Measurements from ENCODE around the gene CCDC186. TPM values are rescaled to one million over a fixed set of nuclear protein-coding genes. Genes with fewer than 3 reads are reported as not detected.

Gene CCDC186
- polyA plus RNA-seq, 3 donors = 4.0 to 7.7 (median 4.3) TPM

DNA sequence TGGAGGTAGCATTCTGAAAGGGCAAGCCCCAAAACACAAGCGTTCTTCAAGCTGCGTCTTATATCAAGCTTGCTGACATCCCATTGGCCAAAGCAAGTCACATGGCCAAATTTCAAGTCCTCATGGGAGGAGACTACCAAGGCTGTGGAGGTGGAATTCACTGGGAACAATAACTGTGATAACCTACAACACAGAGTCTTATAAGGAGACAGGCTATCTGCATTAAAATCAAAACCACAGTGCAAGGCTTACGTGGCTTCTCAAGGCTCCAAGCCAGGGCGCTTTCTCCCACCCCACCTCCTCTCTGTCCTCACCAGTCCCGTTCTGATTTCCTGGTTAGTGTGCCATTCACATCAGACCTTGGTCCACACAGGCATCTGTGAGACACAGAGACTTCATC is 91.0 kb downstream of the CCDC186 start:
- no peak overlapping the region for H3K27ac ChIP-seq (ENCODE audit: low read depth, low read length)
- WGBS, 3 donors = 80 to 90% (median 87%) methylated on average over 5 of the region's 5 CpGs

DNA sequence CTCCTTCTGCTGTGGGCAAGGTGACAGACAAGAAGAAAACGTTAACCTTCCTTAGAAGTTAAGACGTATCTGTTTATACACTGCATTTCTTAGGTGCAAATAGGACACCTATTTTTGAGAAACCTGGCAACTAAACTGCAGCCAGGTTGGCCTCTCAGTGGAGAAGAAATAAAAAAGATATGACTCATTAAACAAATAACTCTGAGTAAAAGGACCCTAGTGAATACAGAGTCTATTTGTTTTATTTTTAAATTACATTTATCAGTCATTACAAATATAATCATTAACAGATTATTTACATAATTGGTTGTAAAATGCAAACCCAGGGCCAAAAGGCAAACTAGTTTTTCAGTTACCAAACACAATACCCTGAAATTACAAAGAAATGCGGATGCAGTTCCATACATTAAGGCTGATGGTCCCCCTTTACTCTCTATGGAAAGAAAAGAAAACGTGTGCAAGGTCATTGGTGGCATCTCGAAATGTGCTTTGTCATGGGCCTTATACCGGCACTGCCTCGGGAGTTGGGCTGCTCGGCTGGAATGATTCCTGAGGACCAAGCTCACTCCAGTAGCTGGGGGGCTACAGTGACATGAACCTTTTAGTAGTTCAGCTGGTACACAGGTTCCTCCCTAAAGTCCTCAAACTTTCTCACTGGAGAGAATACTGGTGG is 92.0 kb downstream of the CCDC186 start:
- H3K27ac ChIP-seq (ENCODE audit: low read depth, low read length) = no peak overlapping the region
- WGBS, 3 donors = 63 to 82% (median 80%) methylated on average over 8 of the region's 8 CpGs

GRCh38 chr10:114079421-114079820 is 94.6 kb downstream of the CCDC186 start:
- no peak overlapping the region for H3K27ac ChIP-seq (ENCODE audit: low read depth, low read length)
- WGBS, 3 donors = 84 to 90% (median 87%) methylated on average over 5 of the region's 5 CpGs

DNA sequence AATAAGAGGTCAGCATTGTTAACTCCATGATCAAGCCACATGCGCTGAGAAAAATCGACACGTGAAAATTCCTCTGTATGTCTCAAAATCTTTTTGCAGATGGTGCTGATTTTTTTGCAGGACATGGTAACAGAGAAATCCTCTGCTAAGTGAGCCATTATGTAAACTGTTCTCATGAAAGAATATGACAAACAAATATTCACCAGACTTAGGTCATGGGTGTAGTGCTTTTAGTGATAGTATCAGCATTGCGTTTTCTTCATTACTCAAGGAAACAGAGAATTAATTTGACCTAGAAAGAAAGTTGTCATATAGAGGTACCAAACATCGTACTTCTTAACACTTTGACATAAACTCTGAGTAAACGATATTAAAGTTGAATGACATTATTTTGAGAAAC is 95.7 kb downstream of the CCDC186 start:
- WGBS, 3 donors = 79 to 84% (median 80%) methylated on average over 6 of the region's 6 CpGs
- H3K27ac ChIP-seq (ENCODE audit: low read depth, low read length) = no peak overlapping the region

GRCh38 chr10:114077815-114078219 is 96.2 kb downstream of the CCDC186 start:
- no peak overlapping the region for H3K27ac ChIP-seq (ENCODE audit: low read depth, low read length)
- 85 to 89% (median 86%) methylated on average over 9 of the region's 9 CpGs for WGBS, 3 donors

DNA sequence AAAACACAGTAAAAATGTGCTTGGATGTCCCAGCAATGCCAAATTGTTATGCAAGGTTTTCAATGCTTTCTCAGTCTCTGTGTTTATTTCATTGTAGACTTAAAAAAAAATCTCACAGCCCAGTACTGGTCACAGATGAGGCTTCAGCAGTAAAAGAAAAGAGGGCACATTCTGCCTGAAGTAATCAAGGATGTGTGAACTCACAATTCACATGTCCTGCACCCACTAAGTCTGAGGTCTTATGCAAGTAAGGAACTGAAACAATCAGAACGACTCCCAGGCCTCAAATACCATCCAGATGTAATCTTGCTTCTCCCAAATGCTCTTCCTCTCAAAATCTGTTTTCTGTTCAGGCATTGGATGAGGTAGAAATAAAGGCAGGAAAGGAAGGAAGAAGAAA is 96.7 kb downstream of the CCDC186 start:
- 47 to 80% (median 50%) methylated on average over 1 of the region's 1 CpG for WGBS, 3 donors
- H3K27ac ChIP-seq (ENCODE audit: low read depth, low read length) = no peak overlapping the region

- no peak overlapping the region for H3K27ac ChIP-seq (ENCODE audit: low read depth, low read length)
- WGBS, 3 donors = 85 to 90% (median 88%) methylated on average over 6 of the region's 6 CpGs
These were observed 98.9 kb downstream of the CCDC186 start for GRCh38 chr10:114075093-114075492.

GRCh38 chr10:114073395-114074186 is 100.4 kb downstream of the CCDC186 start:
- H3K27ac ChIP-seq (ENCODE audit: low read depth, low read length) = no peak overlapping the region
- 57 to 71% (median 67%) methylated on average over 14 of the region's 14 CpGs for WGBS, 3 donors

DNA sequence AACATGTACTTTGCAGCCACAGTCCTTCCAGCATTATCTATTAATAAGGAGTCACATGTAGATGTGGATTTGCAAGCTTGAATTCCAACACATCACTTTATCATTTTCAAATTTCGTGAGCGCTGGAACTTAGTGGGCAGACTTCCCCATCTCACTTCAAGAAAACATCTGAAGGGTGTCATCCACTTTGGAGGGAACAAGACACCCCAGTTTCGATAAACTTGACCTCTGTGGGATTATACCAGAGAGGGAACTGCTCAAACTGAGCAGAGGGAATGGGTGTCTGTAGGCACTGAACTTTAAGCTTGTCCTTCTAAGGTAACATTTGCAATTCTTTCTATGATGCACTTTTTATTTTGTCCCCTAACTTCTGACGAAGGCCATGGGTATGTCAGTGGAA is 102.8 kb downstream of the CCDC186 start:
- 67 to 86% (median 76%) methylated on average over 4 of the region's 4 CpGs for WGBS, 3 donors
- no peak overlapping the region for H3K27ac ChIP-seq (ENCODE audit: low read depth, low read length)

Other genes starting within 250 kb of the CCDC186 start
- gene ADRB1, start 130.3 kb downstream of the CCDC186 start, polyA plus RNA-seq = 1 to 10 TPM in 2 of 3 donors, under 1 TPM in 1; 0.69 to 8.9 (median 1.8) TPM
- gene TDRD1, start 5.2 kb upstream of the CCDC186 start, polyA plus RNA-seq = under 1 TPM; 0.11 to 0.25 (median 0.13) TPM
- gene VWA2, start 65.1 kb upstream of the CCDC186 start, polyA plus RNA-seq = 1 to 10 TPM in 1 of 3 donors, under 1 TPM in 2; 0.22 to 1.8 (median 0.68) TPM
- 10 to 100 TPM in 1 of 3 donors, 1 to 10 TPM in 2; 3.6 to 11.0 (median 6.7) TPM for gene AFAP1L2, start 230.3 kb upstream of the CCDC186 start, polyA plus RNA-seq

Data from adipose tissue (tissue), 3 donors.